Measurements from ENCODE around the gene CABLES1. TPM values are rescaled to one million over a fixed set of nuclear protein-coding genes. Genes with fewer than 3 reads are reported as not detected.
"Not testable (repeated sequence)": the region's sequence is repeated elsewhere in the genome, so short reads cannot be mapped to it uniquely, and the experiment has no call there.

The CABLES1 gene
- total RNA-seq, 4 donors from 2014 or later = 28.1 to 43.8 (median 37.6) TPM

GRCh38 chr18:23093772-23094171, 41.5 kb upstream of the CABLES1 start:
- no peak for TF ChIP-seq POLR2A (IDR thresholded peaks at IDR 0.05)
- TF ChIP-seq CTCF (IDR thresholded peaks at IDR 0.05) = no peak
- no peaks in the 10 kb centered on the region for H3K9me3 ChIP-seq
- H3K4me3 ChIP-seq (replicated peaks in 1 of 3) = no peak overlapping the region
- intact Hi-C loops (cut with DNase I) = no loop called here
- 92 to 95% methylated on average over 9 of the region's 9 CpGs for WGBS, 2 donors
- peaks cover 0 to 8% of the 10 kb centered on the region in 2 donors for H3K4me1 ChIP-seq
- no peaks in the 10 kb centered on the region for H3K27me3 ChIP-seq
- DNase-seq = no peak
- H3K36me3 ChIP-seq = no peaks in the 10 kb centered on the region
- H3K27ac ChIP-seq = no peak overlapping the region

GRCh38 chr18:23094411-23095190, 40.7 kb upstream of the CABLES1 start:
- no peaks in the 10 kb centered on the region for H3K9me3 ChIP-seq
- intact Hi-C loops (cut with DNase I) = no loop called here
- no peak overlapping the region for H3K4me3 ChIP-seq (replicated peaks in 1 of 3)
- peaks cover 0 to 8% of the 10 kb centered on the region in 2 donors for H3K4me1 ChIP-seq
- DNase-seq = peak in 1 of 2 donors; percentile 7
- TF ChIP-seq POLR2A (IDR thresholded peaks at IDR 0.05) (no peak), CTCF (IDR thresholded peaks at IDR 0.05) (no peak)
- no peak overlapping the region for H3K27ac ChIP-seq
- H3K36me3 ChIP-seq = no peaks in the 10 kb centered on the region
- H3K27me3 ChIP-seq = no peaks in the 10 kb centered on the region
- WGBS, 2 donors = 40 to 42% methylated on average over 18 of the region's 18 CpGs

GRCh38 chr18:23095463-23095862, 39.8 kb upstream of the CABLES1 start:
- Histone ChIP-seq H3K27ac (no peak overlapping the region), H3K4me1 (peaks cover 0 to 8% of the 10 kb centered on the region in 2 donors), H3K9me3 (no peaks in the 10 kb centered on the region), H3K27me3 (no peaks in the 10 kb centered on the region), H3K4me3 (replicated peaks in 1 of 3) (no peak overlapping the region), H3K36me3 (no peaks in the 10 kb centered on the region)
- 91 to 94% methylated on average over 6 of the region's 6 CpGs for WGBS, 2 donors
- no peak for DNase-seq
- no peak for TF ChIP-seq CTCF (IDR thresholded peaks at IDR 0.05)
- TF ChIP-seq POLR2A (IDR thresholded peaks at IDR 0.05) = no peak
- intact Hi-C loops (cut with DNase I) = no loop called here

- 94% methylated on average over 8 of the region's 8 CpGs for WGBS, 2 donors
- H3K27me3 ChIP-seq; intact Hi-C loops (cut with DNase I); H3K9me3 ChIP-seq; H3K4me1 ChIP-seq; H3K36me3 ChIP-seq; DNase-seq; H3K27ac ChIP-seq; H3K4me3 ChIP-seq (replicated peaks in 1 of 3): not testable (repeated sequence)
These were observed 38.3 kb upstream of the CABLES1 start for GRCh38 chr18:23097016-23097415.

GRCh38 chr18:23099621-23100020, 35.7 kb upstream of the CABLES1 start:
- WGBS, 2 donors = 75 to 91% methylated on average over 5 of the region's 5 CpGs
- peaks cover 0 to 3% of the 10 kb centered on the region in 2 donors for H3K4me1 ChIP-seq
- no peak for DNase-seq

More at GRCh38 chr18:23099621-23100020, 35.7 kb upstream of the CABLES1 start:
- H3K4me3 ChIP-seq (replicated peaks in 1 of 3) = no peak overlapping the region
- TF ChIP-seq CTCF (IDR thresholded peaks at IDR 0.05) (no peak), POLR2A (IDR thresholded peaks at IDR 0.05) (no peak)
- no peaks in the 10 kb centered on the region for H3K9me3 ChIP-seq
- intact Hi-C loops (cut with DNase I) = no loop called here
- H3K27ac ChIP-seq = no peak overlapping the region
- no peaks in the 10 kb centered on the region for H3K27me3 ChIP-seq
- no peaks in the 10 kb centered on the region for H3K36me3 ChIP-seq

Measured in thyroid gland (tissue), 4 donors.